K562 (cell line): ENCODE results near the gene USP49. TPM values are rescaled to one million over a fixed set of nuclear protein-coding genes. Genes with fewer than 3 reads are reported as not detected.

Experiments used
- EGR1 ChIP-seq: fragments of 450-650 bp; conservative IDR thresholded peaks from 2 replicates; pipeline ENCODE4 v1.6.1; 2017; ENCODE audit warnings: mild to moderate bottlenecking
- FOS ChIP-seq: IDR thresholded peaks from 3 replicates; pipeline ENCODE4 v1.6.1; 2011; ENCODE audit not compliant: insufficient read length; ENCODE audit errors: extremely low read depth
- GATAD2A ChIP-seq: fragments of 450-650 bp; IDR thresholded peaks from 2 replicates; pipeline ENCODE4 v1.6.1; 2017
- KDM4B ChIP-seq, 2 experiments: fragments of 450-650 bp in 1 of 2; sonication (generic) in 1 of 2; IDR thresholded peaks; 2 replicates each; pipeline ENCODE4 v1.6.1; 2016 to 2017; ENCODE audit warnings: borderline replicate concordance in 2 of 2, antibody characterized with exemption in 1 of 2, low read depth in 1 of 2, mild to moderate bottlenecking in 1 of 2
- MAFK ChIP-seq: IDR thresholded peaks from 2 replicates; pipeline ENCODE4 v1.6.1; 2011; ENCODE audit warnings: low read length, improper control_type of control experiment
- NEUROD1 ChIP-seq: fragments of 150-350 bp; IDR thresholded peaks from 2 replicates; pipeline ENCODE4 v1.6.1; 2014; ENCODE audit warnings: borderline replicate concordance, low read length, low read depth; ENCODE audit not compliant: partially characterized antibody
- NRF1 ChIP-seq, 2 experiments: fragments of 450-650 bp; IDR thresholded peaks in 1 of 2; conservative IDR thresholded peaks in 1 of 2; 2 replicates each; pipeline ENCODE4 v1.6.1; 2014; ENCODE audit warnings: mild to moderate bottlenecking in 2 of 2
- NUFIP1 ChIP-seq: fragments of 450-650 bp; IDR thresholded peaks from 2 replicates; pipeline ENCODE4 v1.6.1; 2018; ENCODE audit not compliant: partially characterized antibody
- PHF21A ChIP-seq: fragments of 450-650 bp; IDR thresholded peaks from 2 replicates; pipeline ENCODE4 v1.6.1; 2017; ENCODE audit warnings: low read depth, borderline replicate concordance
- PTBP1 ChIP-seq: fragments of 200-400 bp; formaldehyde crosslinking; IDR thresholded peaks from 2 replicates; pipeline ENCODE4 v1.6.1; 2017; ENCODE audit warnings: low read depth, low read length
- PURB ChIP-seq: sonication (generic); formaldehyde crosslinking; IDR thresholded peaks from 2 replicates; pipeline ENCODE4 v1.9.0; 2021; ENCODE audit warnings: low read depth, mild to moderate bottlenecking, missing genetic modification reagents
- RNF2 ChIP-seq: sonication (generic); IDR thresholded peaks from 2 replicates; pipeline ENCODE4 v1.6.1; 2016
- STAT5A ChIP-seq: IDR thresholded peaks from 2 replicates; pipeline ENCODE4 v1.6.1; 2012; ENCODE audit warnings: low read length, inconsistent platforms, borderline replicate concordance
- SUPT5H ChIP-seq: fragments of 450-650 bp; IDR thresholded peaks from 2 replicates; pipeline ENCODE4 v1.6.1; 2016
- TARDBP ChIP-seq: fragments of 450-650 bp; IDR thresholded peaks from 2 replicates; pipeline ENCODE4 v1.6.1; 2016
- ZFP1 ChIP-seq: fragments of 450-650 bp; formaldehyde crosslinking; IDR thresholded peaks from 2 replicates; pipeline ENCODE4 v1.4.0; 2020; ENCODE audit warnings: mild to moderate bottlenecking, mixed read lengths
- ZNF41 ChIP-seq: fragments of 250-450 bp; sonication (Bioruptor Pico); conservative IDR thresholded peaks from 2 replicates; pipeline ENCODE4 v1.4.0; 2020; ENCODE audit warnings: mild to moderate bottlenecking
- ZNF644 ChIP-seq: fragments of 200-800 bp; sonication (Bioruptor generic); IDR thresholded peaks from 2 replicates; pipeline ENCODE4 v1.6.1; 2016; ENCODE audit warnings: low read depth, missing genetic modification characterization, missing compliant biosample characterization
- polyA plus RNA-seq, 8 experiments: library from polyadenylated mRNA; depleted of rRNA in 4 of 8; stranded (reverse) in 5 of 8; unstranded in 3 of 8; fragments of >200 nt; fragmentation: Nextera tagmentation in 2 of 8; fragmentation: Illumina TruSeq in 1 of 8; extraction: Ambion mirVana in 2 of 8; extraction: Trizol in 1 of 8; gene quantifications; 2 replicates each; pipeline versions ENCODE4 v1.2.1 to v1.2.3, GENCODE V29; 2011 to 2014; ENCODE audit warnings: inconsistent platforms in 1 of 8, missing spikeins in 1 of 8
- total RNA-seq, 7 experiments: library from RNA; depleted of rRNA in 6 of 7; stranded (reverse); fragments of >200 nt in 6 of 7; fragmentation: Illumina TruSeq in 2 of 7; extraction: Trizol in 2 of 7; gene quantifications; 2 replicates each; pipeline versions ENCODE4 v1.2.1 to v1.2.3, GENCODE V29; 2011 to 2021; ENCODE audit warnings: low replicate concordance in 1 of 7
- TF ChIP-seq, protein P1 (sequence below): IDR thresholded peaks from 3 replicates; pipeline ENCODE4 v1.6.1; 2011; ENCODE audit warnings: borderline replicate concordance, mild to moderate bottlenecking, moderate library complexity; ENCODE audit not compliant: insufficient read length; ENCODE audit errors: extremely low read depth
- TF ChIP-seq, protein P2 (sequence below): fragments of 450-650 bp; formaldehyde crosslinking; IDR thresholded peaks from 2 replicates; pipeline ENCODE4 v1.4.0; 2020; ENCODE audit warnings: mild to moderate bottlenecking, moderate library complexity
- TF ChIP-seq, protein P3 (sequence below): fragments of 250-450 bp; sonication (Bioruptor Pico); IDR thresholded peaks from 2 replicates; pipeline ENCODE4 v1.8.0; 2021; ENCODE audit warnings: mild to moderate bottlenecking, moderate library complexity
- TF ChIP-seq, protein P4 (sequence below): fragments of 250-450 bp; sonication (Bioruptor Pico); IDR thresholded peaks from 2 replicates; pipeline ENCODE4 v1.8.0; 2022; ENCODE audit warnings: inconsistent platforms, mild to moderate bottlenecking, moderate library complexity, borderline replicate concordance

USP49 gene
- total and polyA plus RNA-seq, 9 of the 15 experiments (the other 6 are each of a cell fraction or from before 2014, with no cell fraction given) = 1.0 to 9.9 (median 6.5) TPM

DNA sequence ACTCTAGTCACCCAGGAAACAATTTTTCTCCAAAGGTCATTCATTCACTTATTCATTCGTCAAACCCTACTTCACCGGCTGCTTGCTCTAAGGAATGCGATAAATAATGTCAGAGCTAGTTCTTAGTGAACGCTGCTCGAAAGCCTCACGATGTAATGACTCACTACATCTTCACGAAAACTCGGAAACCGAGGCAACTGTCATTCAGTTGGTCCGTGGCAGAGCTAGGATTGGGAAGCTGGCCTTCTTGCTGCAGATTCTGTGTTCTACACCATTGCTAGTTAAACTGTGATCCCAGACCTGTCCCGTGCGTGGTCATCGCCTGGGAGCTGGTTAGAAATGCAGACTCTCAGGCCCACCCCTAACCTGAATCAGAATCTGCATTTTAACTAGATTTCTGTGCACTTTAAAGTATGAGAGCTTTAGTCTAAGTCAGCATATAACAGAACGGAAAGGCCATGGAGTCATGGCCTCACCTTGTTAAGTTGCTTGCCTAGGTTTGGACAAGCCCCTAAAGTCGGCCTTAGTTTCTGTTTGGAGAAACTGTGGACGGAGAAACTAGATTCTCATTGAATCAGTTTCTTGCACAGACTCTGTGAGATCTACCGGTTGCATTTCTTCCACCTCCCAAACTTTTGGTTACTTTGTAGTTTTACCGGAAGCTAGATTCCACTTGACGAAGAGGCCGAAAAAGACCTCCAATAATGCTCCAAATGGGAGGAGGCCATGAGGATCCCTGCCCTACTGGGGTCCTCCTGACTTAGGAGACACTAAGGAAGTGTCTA lies 47.1 kb upstream of the USP49 start (continued):
- TF ChIP-seq, protein P1, sequence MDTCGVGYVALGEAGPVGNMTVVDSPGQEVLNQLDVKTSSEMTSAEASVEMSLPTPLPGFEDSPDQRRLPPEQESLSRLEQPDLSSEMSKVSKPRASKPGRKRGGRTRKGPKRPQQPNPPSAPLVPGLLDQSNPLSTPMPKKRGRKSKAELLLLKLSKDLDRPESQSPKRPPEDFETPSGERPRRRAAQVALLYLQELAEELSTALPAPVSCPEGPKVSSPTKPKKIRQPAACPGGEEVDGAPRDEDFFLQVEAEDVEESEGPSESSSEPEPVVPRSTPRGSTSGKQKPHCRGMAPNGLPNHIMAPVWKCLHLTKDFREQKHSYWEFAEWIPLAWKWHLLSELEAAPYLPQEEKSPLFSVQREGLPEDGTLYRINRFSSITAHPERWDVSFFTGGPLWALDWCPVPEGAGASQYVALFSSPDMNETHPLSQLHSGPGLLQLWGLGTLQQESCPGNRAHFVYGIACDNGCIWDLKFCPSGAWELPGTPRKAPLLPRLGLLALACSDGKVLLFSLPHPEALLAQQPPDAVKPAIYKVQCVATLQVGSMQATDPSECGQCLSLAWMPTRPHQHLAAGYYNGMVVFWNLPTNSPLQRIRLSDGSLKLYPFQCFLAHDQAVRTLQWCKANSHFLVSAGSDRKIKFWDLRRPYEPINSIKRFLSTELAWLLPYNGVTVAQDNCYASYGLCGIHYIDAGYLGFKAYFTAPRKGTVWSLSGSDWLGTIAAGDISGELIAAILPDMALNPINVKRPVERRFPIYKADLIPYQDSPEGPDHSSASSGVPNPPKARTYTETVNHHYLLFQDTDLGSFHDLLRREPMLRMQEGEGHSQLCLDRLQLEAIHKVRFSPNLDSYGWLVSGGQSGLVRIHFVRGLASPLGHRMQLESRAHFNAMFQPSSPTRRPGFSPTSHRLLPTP = no peak
- no peak for TF ChIP-seq STAT5A
- TF ChIP-seq GATAD2A = 0 out of 2 replicates have a peak, but pooled peaks have one; percentile 34
- no peak for TF ChIP-seq RNF2
- TF ChIP-seq PHF21A = no peak
- peak; percentile 15; the same call in 1 of the 2 replicates for TF ChIP-seq SUPT5H
- TF ChIP-seq KDM4B (IDR thresholded peaks at IDR 0.05; ENCODE audit: borderline replicate concordance in 2 of 2, low read depth in 1 of 2) = no peak
- no peak for TF ChIP-seq NUFIP1
- no peak for TF ChIP-seq ZNF644 (tag)
- TF ChIP-seq PURB (CRISPR knock-in tag) = no peak
- no peak for TF ChIP-seq FOS
- no peak for TF ChIP-seq NEUROD1
- no peak for TF ChIP-seq MAFK
- TF ChIP-seq NRF1 (conservative IDR thresholded peaks at IDR 0.05 in 1 of 2, IDR thresholded peaks at IDR 0.05 in 1 of 2) = peak; percentile 18 to 19; a peak in 1 of 4 replicates
- no peak for TF ChIP-seq ZFP1 (CRISPR knock-in tag)
- 0 out of 2 replicates have a peak, but pooled peaks have one; percentile 23 for TF ChIP-seq EGR1
- TF ChIP-seq, protein P2, sequence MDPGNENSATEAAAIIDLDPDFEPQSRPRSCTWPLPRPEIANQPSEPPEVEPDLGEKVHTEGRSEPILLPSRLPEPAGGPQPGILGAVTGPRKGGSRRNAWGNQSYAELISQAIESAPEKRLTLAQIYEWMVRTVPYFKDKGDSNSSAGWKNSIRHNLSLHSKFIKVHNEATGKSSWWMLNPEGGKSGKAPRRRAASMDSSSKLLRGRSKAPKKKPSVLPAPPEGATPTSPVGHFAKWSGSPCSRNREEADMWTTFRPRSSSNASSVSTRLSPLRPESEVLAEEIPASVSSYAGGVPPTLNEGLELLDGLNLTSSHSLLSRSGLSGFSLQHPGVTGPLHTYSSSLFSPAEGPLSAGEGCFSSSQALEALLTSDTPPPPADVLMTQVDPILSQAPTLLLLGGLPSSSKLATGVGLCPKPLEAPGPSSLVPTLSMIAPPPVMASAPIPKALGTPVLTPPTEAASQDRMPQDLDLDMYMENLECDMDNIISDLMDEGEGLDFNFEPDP (CRISPR knock-in tag) = no peak
- TF ChIP-seq, protein P3, sequence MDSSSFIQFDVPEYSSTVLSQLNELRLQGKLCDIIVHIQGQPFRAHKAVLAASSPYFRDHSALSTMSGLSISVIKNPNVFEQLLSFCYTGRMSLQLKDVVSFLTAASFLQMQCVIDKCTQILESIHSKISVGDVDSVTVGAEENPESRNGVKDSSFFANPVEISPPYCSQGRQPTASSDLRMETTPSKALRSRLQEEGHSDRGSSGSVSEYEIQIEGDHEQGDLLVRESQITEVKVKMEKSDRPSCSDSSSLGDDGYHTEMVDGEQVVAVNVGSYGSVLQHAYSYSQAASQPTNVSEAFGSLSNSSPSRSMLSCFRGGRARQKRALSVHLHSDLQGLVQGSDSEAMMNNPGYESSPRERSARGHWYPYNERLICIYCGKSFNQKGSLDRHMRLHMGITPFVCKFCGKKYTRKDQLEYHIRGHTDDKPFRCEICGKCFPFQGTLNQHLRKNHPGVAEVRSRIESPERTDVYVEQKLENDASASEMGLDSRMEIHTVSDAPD (CRISPR knock-in tag) = no peak
- no peak for TF ChIP-seq PTBP1
- TF ChIP-seq ZNF41 (CRISPR knock-in tag) = no peak
- no peak for TF ChIP-seq TARDBP
- TF ChIP-seq, protein P4, sequence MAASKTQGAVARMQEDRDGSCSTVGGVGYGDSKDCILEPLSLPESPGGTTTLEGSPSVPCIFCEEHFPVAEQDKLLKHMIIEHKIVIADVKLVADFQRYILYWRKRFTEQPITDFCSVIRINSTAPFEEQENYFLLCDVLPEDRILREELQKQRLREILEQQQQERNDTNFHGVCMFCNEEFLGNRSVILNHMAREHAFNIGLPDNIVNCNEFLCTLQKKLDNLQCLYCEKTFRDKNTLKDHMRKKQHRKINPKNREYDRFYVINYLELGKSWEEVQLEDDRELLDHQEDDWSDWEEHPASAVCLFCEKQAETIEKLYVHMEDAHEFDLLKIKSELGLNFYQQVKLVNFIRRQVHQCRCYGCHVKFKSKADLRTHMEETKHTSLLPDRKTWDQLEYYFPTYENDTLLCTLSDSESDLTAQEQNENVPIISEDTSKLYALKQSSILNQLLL (CRISPR knock-in tag) = no peak
